Endodermal cell (in vitro differentiated cells): ENCODE measurements around the gene MPC1. TPM values are rescaled to one million over a fixed set of nuclear protein-coding genes. Genes with fewer than 3 reads are reported as not detected.

ENCODE experiments used
- DNase-seq: peaks from one replicate; pipeline ENCODE4 v3.0.0-alpha.2; 2017
- H3K27ac ChIP-seq: 2 replicates; pipeline ENCODE4 v1.5.1; 2013; ENCODE audit warnings: mild to moderate bottlenecking, low read depth, low read length, moderate library complexity
- H3K27me3 ChIP-seq: 2 replicates; pipeline ENCODE4 v1.6.1; 2013; ENCODE audit warnings: mild to moderate bottlenecking, low read length, moderate library complexity; ENCODE audit not compliant: insufficient read depth, control insufficient read depth, poor library complexity, severe bottlenecking
- H3K36me3 ChIP-seq: 2 replicates; pipeline ENCODE4 v1.7.0; 2013; ENCODE audit warnings: mild to moderate bottlenecking, low read length, moderate library complexity; ENCODE audit not compliant: control insufficient read depth, insufficient read depth
- H3K4me1 ChIP-seq: one replicate; pipeline ENCODE4 v1.7.0; 2013; ENCODE audit warnings: low read length; ENCODE audit not compliant: control insufficient read depth, insufficient read depth
- H3K4me3 ChIP-seq: 2 replicates; pipeline ENCODE4 v1.5.1; 2013; ENCODE audit warnings: mild to moderate bottlenecking, low read length, moderate library complexity
- H3K9ac ChIP-seq: 2 replicates; pipeline ENCODE4 v1.6.1; 2013; ENCODE audit warnings: mild to moderate bottlenecking, low read length, moderate library complexity; ENCODE audit not compliant: poor library complexity, severe bottlenecking; ENCODE audit errors: extremely low read depth
- H3K9me3 ChIP-seq: 2 replicates; pipeline ENCODE4 v1.6.1; 2013; ENCODE audit warnings: mild to moderate bottlenecking, low read length, moderate library complexity; ENCODE audit not compliant: control insufficient read depth
- H3K27ac Mint-ChIP-seq: 2 replicates; pipeline ENCODE4 v1.8.0; 2020; ENCODE audit warnings: mixed read lengths
- H3K27me3 Mint-ChIP-seq: 2 replicates; pipeline ENCODE4 v1.8.0; 2021; ENCODE audit warnings: mild to moderate bottlenecking, mixed read lengths; ENCODE audit not compliant: insufficient read depth
- H3K36me3 Mint-ChIP-seq: 2 replicates; pipeline ENCODE4 v1.8.0; 2020; ENCODE audit warnings: low read depth, mixed read lengths
- H3K4me1 Mint-ChIP-seq: 2 replicates; pipeline ENCODE4 v1.8.0; 2020; ENCODE audit warnings: mixed read lengths
- H3K4me3 Mint-ChIP-seq: 2 replicates; pipeline ENCODE4 v1.8.0; 2020; ENCODE audit warnings: mild to moderate bottlenecking, moderate library complexity, mixed read lengths
- H3K9me3 Mint-ChIP-seq: 2 replicates; pipeline ENCODE4 v1.8.0; 2020; ENCODE audit warnings: mild to moderate bottlenecking, mixed read lengths
- CTCF ChIP-seq: fragments of 200-600 bp; sonication (generic); conservative IDR thresholded peaks from 2 replicates; pipeline ENCODE4 v1.5.0; 2021; ENCODE audit warnings: antibody characterized with exemption, mild to moderate bottlenecking
- WGBS, 2 experiments: methylation state at CpG; one replicate each; pipeline versions ENCODE4 v1.1.5 to v1.1.7; 2013; ENCODE audit warnings: missing lambda C conversion rate in 2 of 2, mixed read lengths in 1 of 2; ENCODE audit not compliant: insufficient coverage in 1 of 2, insufficient read length in 1 of 2; 5-methylcytosine and 5-hydroxymethylcytosine counted together
- total RNA-seq, 2 donors: library from RNA; stranded (reverse); fragmentation: NEBNext Ultra II Directional in 1 of 2; extraction: Animal tissue kit (Norgen Biotek cat#: 25700) in 1 of 2; gene quantifications; 2 replicates in 1 of 2; 3 replicates in 1 of 2; pipeline ENCODE4 v1.2.1, GENCODE V29; 2021

Gene MPC1
- total RNA-seq, 2 donors from 2014 or later, result 8.2 to 8.7 TPM

GRCh38 chr6:166361077-166361429 lies 21.7 kb downstream of the MPC1 start:
- TF ChIP-seq CTCF, result no peak
- no peaks in the 10 kb centered on the region for H3K27me3 Mint-ChIP-seq
- H3K4me1 Mint-ChIP-seq, result peaks cover 7% of the 10 kb centered on the region
- H3K4me1 ChIP-seq, result no peaks in the 10 kb centered on the region
- H3K27me3 ChIP-seq, result no peaks in the 10 kb centered on the region
- peaks cover 4% of the 10 kb centered on the region for H3K36me3 ChIP-seq
- H3K4me3 ChIP-seq, result no peak overlapping the region
- H3K9me3 ChIP-seq, result no peaks in the 10 kb centered on the region
- H3K27ac Mint-ChIP-seq, result no peak overlapping the region
- H3K27ac ChIP-seq, result no peak overlapping the region
- no peaks in the 10 kb centered on the region for H3K9me3 Mint-ChIP-seq
- no peak overlapping the region for H3K9ac ChIP-seq
- no peak for DNase-seq
- no peaks in the 10 kb centered on the region for H3K36me3 Mint-ChIP-seq
- WGBS, 2 experiments, result 97 to 100% methylated on average over 3 of the region's 3 CpGs
- no peak overlapping the region for H3K4me3 Mint-ChIP-seq

- H3K4me3 ChIP-seq, result no peak overlapping the region
- H3K27me3 Mint-ChIP-seq, result no peaks in the 10 kb centered on the region
- no peak overlapping the region for H3K9ac ChIP-seq
- DNase-seq, result no peak
- no peak overlapping the region for H3K4me3 Mint-ChIP-seq
- H3K27ac Mint-ChIP-seq, result no peak overlapping the region
- no peaks in the 10 kb centered on the region for H3K9me3 Mint-ChIP-seq
- H3K36me3 Mint-ChIP-seq, result no peaks in the 10 kb centered on the region
- no peaks in the 10 kb centered on the region for H3K9me3 ChIP-seq
- TF ChIP-seq CTCF, result no peak
- no peaks in the 10 kb centered on the region for H3K4me1 ChIP-seq
- H3K36me3 ChIP-seq, result peaks cover 4% of the 10 kb centered on the region
- H3K27me3 ChIP-seq, result no peaks in the 10 kb centered on the region
- H3K4me1 Mint-ChIP-seq, result peaks cover 3% of the 10 kb centered on the region
- 88 to 94% methylated on average over 5 to 8 of the region's 8 CpGs for whole genome bisulfite sequencing, 2 experiments
- H3K27ac ChIP-seq, result no peak overlapping the region
These were observed 22.3 kb downstream of the MPC1 start for GRCh38 chr6:166360243-166361076.

GRCh38 chr6:166355552-166355951 lies 27.2 kb downstream of the MPC1 start:
- H3K27ac Mint-ChIP-seq, result no peak overlapping the region
- Histone ChIP-seq H3K9ac (no peak overlapping the region), H3K36me3 (no peaks in the 10 kb centered on the region), H3K9me3 (peaks cover 9% of the 10 kb centered on the region), H3K4me3 (no peak overlapping the region), H3K4me1 (no peaks in the 10 kb centered on the region), H3K27ac (no peak overlapping the region), H3K27me3 (no peaks in the 10 kb centered on the region)
- 59 to 80% methylated on average over 2 to 5 of the region's 5 CpGs for WGBS, 2 experiments
- H3K36me3 Mint-ChIP-seq, result no peaks in the 10 kb centered on the region
- no peak for DNase-seq
- no peak overlapping the region for H3K4me3 Mint-ChIP-seq
- H3K9me3 Mint-ChIP-seq, result peaks cover 5% of the 10 kb centered on the region
- peaks cover 8% of the 10 kb centered on the region for H3K4me1 Mint-ChIP-seq
- H3K27me3 Mint-ChIP-seq, result peaks cover 2% of the 10 kb centered on the region
- TF ChIP-seq CTCF, result no peak
